Astrocyte (in vitro differentiated cells and primary cell): ENCODE results near the gene BCAN.

Experiments
- CTCF ChIP-seq: IDR thresholded peaks from 2 replicates; pipeline ENCODE4 v1.5.1; 2011; ENCODE audit warnings: low read depth, mild to moderate bottlenecking, inconsistent platforms, low read length, moderate library complexity; ENCODE audit not compliant: insufficient read depth
- EZH2 ChIP-seq: IDR thresholded peaks from 2 replicates; pipeline ENCODE4 v1.6.1; 2012; ENCODE audit warnings: mild to moderate bottlenecking, low read length, inconsistent platforms; ENCODE audit not compliant: insufficient read depth

GRCh38 chr1:156659988-156660751, 18.3 kb downstream of the BCAN start:
- peak; percentile 82 for TF ChIP-seq CTCF
- TF ChIP-seq EZH2: no peak
